PC-9 (cell line): ENCODE results near the gene VEGFB.

ENCODE experiments used
- CTCF ChIP-seq: fragments of 200-600 bp; sonication (generic); conservative IDR thresholded peaks from 2 replicates; pipeline ENCODE4 v1.6.1; 2017; ENCODE audit warnings: mixed run types, antibody characterized with exemption, mild to moderate bottlenecking, moderate library complexity
- EZH2 ChIP-seq: fragments of 200-600 bp; sonication (generic); IDR thresholded peaks from 2 replicates; pipeline ENCODE4 v1.8.0; 2017; ENCODE audit warnings: antibody characterized with exemption, low read depth

DNA sequence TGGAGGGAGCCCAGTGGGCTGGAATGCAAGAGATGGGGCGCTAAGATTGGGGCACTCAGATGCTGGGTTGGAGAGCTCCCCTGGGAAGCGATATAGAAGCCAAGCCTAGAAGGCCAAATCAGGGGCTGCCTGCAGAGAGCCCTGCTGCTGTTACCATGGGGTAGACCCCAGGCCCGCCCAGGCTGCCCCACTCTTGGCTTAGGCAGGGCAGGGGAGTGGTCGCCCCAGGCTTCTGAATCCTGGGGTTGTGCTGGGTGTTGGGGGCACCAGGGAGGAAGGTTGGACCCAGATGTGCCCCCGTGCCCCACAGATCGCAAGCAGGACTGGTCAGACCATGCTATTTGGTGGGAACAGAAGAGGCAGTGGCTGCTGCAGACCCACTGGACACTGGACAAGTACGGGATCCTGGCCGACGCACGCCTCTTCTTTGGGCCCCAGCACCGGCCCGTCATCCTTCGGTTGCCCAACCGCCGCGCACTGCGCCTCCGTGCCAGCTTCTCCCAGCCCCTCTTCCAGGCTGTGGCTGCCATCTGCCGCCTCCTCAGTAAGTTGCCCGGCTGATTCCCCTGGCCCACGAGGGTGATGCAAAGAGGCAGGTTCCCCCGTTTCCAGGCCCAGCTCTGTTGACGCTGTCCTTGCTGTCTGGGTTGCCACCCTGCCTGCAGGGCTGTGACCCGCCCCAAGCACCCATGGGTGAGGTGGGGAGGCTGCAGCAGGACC is 23.9 kb upstream of the VEGFB start:
- TF ChIP-seq CTCF (no peak), EZH2 (no peak)
